Neutrophil (primary cell): ENCODE results near the gene TMC7.

Source experiments
- H3K27ac ChIP-seq: fragments of 200-600 bp; sonication (generic); 2 replicates; pipeline ENCODE4 v1.5.1; 2016; ENCODE audit warnings: mild to moderate bottlenecking, moderate library complexity
- H3K27me3 ChIP-seq: fragments of 200-600 bp; sonication (generic); 2 replicates; pipeline ENCODE4 v1.6.0; 2016; ENCODE audit warnings: mild to moderate bottlenecking
- H3K36me3 ChIP-seq: fragments of 200-600 bp; sonication (generic); 2 replicates; pipeline ENCODE4 v1.5.1; 2017
- H3K4me1 ChIP-seq, 2 experiments: fragments of 200-600 bp in 1 of 2; sonication (generic) in 1 of 2; 1 replicate in 1 of 2; 2 replicates in 1 of 2; pipeline versions ENCODE4 v1.5.1 to v1.6.1; 2013 to 2016; ENCODE audit warnings: low read depth in 1 of 2, low read length in 1 of 2, mild to moderate bottlenecking in 1 of 2, moderate library complexity in 1 of 2; ENCODE audit not compliant: control insufficient read depth in 1 of 2, insufficient read depth in 1 of 2
- H3K4me3 ChIP-seq, 2 experiments: fragments of 200-600 bp in 1 of 2; sonication (generic) in 1 of 2; 1 replicate in 1 of 2; 2 replicates in 1 of 2; pipeline ENCODE4 v1.5.1; 2013 to 2016; ENCODE audit warnings: low read depth in 1 of 2, low read length in 1 of 2, mild to moderate bottlenecking in 1 of 2, moderate library complexity in 1 of 2
- H3K9me3 ChIP-seq: fragments of 200-600 bp; sonication (generic); 2 replicates; pipeline ENCODE4 v1.5.1; 2016
- TF ChIP-seq, protein P1 (sequence below): fragments of 200-600 bp; sonication (generic); IDR thresholded peaks from 2 replicates; pipeline ENCODE4 v1.5.1; 2016; ENCODE audit warnings: antibody characterized with exemption

TMC7 gene

DNA sequence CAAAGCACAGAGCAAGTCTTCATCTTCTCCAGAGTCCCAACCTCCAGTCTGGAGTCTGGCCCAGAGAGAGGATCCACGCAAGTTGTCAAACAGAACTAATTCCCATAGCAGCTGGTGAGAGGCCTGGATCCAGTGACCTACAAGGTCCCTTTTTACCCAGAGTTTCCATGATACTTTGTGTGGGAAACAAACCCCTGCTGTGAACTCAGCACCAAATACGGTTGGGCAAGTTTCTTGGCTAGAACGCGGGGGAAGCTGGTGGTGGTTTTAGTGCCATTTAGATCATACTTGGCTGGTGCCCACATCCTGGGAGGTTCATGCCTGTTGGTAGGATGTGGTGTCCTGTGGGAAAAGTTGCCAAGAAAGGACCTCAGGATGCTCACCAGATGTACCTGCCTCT is 18.1 kb downstream of the TMC7 start:
- H3K9me3 ChIP-seq, result no peaks in the 10 kb centered on the region
- no peaks in the 10 kb centered on the region for H3K36me3 ChIP-seq
- H3K4me1 ChIP-seq, result no peaks in the 10 kb centered on the region
- H3K4me3 ChIP-seq, result no peak overlapping the region
- H3K27me3 ChIP-seq, result no peaks in the 10 kb centered on the region
- no peak overlapping the region for H3K27ac ChIP-seq
- TF ChIP-seq, protein P1, sequence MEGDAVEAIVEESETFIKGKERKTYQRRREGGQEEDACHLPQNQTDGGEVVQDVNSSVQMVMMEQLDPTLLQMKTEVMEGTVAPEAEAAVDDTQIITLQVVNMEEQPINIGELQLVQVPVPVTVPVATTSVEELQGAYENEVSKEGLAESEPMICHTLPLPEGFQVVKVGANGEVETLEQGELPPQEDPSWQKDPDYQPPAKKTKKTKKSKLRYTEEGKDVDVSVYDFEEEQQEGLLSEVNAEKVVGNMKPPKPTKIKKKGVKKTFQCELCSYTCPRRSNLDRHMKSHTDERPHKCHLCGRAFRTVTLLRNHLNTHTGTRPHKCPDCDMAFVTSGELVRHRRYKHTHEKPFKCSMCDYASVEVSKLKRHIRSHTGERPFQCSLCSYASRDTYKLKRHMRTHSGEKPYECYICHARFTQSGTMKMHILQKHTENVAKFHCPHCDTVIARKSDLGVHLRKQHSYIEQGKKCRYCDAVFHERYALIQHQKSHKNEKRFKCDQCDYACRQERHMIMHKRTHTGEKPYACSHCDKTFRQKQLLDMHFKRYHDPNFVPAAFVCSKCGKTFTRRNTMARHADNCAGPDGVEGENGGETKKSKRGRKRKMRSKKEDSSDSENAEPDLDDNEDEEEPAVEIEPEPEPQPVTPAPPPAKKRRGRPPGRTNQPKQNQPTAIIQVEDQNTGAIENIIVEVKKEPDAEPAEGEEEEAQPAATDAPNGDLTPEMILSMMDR, result no peak

DNA sequence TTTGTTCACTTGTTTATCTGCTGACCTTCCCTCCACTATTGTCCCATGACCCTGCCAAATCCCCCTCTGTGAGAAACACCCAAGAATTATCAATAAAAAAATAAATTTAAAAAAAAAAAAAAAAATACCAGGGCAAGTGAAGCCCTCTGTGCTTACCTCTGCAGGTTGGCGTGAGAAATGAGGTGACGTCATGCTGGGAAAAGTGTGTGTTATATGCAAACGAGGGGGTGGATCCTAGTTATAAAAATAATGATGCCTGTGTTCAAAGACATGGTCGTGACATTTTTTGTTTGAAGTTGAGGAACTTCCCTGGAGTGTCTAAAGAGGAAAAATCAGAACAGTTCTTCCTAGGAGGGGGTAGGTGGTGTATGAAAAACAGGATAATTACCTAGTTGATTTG is 20.2 kb downstream of the TMC7 start:
- TF ChIP-seq, protein P1, result no peak

DNA sequence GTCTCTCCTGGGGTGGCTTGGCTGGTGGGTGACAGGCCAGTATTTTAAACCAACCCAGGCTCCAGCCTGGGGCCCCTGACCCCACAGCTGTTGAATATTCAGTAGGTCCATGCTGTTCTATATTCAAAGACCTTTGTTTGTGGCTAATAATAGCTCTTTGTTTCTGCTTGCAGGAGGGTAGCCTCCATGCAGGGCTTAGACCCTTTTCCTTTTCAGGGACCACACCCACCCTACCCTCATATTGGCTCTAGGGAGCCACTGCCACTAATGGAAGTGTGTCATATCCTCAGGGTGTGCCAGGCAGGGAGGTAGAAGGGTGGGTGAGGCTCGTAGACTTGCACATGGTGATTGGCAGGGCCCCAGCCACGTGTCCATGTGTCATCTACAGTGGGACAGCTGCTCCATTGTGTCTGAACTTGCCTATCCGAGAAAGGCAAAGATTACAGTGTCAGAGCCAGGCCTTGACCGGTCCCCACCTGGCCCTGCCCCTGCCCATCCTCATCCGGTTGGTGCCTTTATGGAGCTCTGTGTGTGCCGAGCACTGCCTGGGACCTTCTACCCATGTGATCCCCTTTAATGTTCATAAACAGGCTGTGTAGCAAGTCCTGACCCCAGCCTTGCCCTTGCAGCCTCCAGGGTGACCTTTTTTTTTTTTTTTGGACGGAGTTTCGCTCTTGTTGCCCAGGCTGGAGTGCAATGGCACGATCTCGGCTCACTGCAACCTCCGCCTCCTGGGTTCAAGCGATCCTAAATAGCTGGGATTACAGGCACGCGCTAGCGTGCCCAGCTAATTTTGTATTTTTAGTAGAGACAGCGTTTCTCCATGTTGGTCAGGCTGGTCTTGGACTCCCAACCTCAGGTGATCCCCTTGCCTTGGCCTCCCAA is 22.1 kb downstream of the TMC7 start:
- Histone ChIP-seq H3K27me3 (no peaks in the 10 kb centered on the region), H3K36me3 (no peaks in the 10 kb centered on the region), H3K9me3 (no peaks in the 10 kb centered on the region), H3K27ac (no peak overlapping the region), H3K4me3 (no peak overlapping the region), H3K4me1 (no peaks in the 10 kb centered on the region)
- TF ChIP-seq, protein P1, result no peak

More for the DNA sequence above, 20.2 kb downstream of the TMC7 start:
- Histone ChIP-seq H3K4me1 (no peaks in the 10 kb centered on the region), H3K27ac (no peak overlapping the region), H3K27me3 (no peaks in the 10 kb centered on the region), H3K4me3 (no peak overlapping the region), H3K36me3 (no peaks in the 10 kb centered on the region), H3K9me3 (no peaks in the 10 kb centered on the region)

- H3K9me3 ChIP-seq, result no peaks in the 10 kb centered on the region
- no peaks in the 10 kb centered on the region for H3K36me3 ChIP-seq
- H3K4me1 ChIP-seq, result no peaks in the 10 kb centered on the region
- H3K27me3 ChIP-seq, result no peaks in the 10 kb centered on the region
- TF ChIP-seq, protein P1, result no peak
- no peak overlapping the region for H3K4me3 ChIP-seq
- no peak overlapping the region for H3K27ac ChIP-seq
These were observed 22.9 kb downstream of the TMC7 start for GRCh38 chr16:19006446-19007315.

DNA sequence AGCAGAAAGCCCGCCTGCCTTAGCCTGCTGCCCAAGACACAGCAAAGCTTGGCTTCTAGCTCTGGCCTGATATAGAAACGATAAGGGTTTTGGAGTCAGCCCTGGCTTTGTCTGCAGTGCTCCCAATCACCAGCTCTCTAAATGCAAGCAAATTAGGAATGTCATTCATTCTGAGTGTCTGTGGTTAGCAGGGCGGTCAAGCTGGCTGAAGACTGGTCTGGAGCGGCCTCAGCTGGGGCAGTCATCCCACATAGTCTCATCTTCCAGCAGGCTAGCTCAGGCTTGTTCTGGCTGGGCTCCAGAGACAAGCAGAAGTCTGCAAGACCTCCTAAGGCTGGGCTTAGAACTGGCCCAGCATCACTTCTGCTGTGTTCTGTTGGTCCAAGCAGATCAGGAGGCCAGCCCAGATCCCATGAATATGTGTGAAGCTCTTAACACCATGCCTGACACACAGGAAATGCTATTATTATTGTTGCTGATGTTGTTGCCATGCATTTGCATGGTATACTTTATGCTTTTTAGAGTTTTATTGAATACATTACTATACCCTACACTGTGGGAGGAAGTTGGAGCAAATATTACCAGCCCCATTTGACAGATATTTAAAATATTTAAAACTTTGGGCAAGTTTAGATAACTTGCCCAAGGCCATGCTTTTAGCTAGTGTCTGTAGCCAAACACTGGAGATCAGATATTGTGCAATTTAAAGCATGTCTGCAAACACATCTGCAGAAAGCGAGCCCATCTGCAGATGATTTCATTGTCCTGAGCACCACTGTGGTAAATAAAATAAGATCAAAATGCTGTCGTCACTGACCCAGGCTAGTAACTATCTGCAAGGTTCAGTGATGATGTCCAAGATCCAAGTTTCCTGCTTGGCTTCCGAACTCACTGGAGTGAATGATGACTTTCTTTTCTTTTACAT is 24.8 kb downstream of the TMC7 start:
- Histone ChIP-seq H3K4me1 (no peaks in the 10 kb centered on the region), H3K36me3 (no peaks in the 10 kb centered on the region), H3K4me3 (no peak overlapping the region), H3K27me3 (no peaks in the 10 kb centered on the region), H3K9me3 (no peaks in the 10 kb centered on the region), H3K27ac (no peak overlapping the region)
- TF ChIP-seq, protein P1, result no peak
